ENCODE data around the gene TINCR.
"Not testable (repeated sequence)": the region's sequence is repeated elsewhere in the genome, so short reads cannot be mapped to it uniquely, and the experiment has no call there.

Gene TINCR

GRCh38 chr19:5545051-5545450 is 22.7 kb downstream of the TINCR start:
- TF ChIP-seq CTCF (IDR thresholded peaks at IDR 0.05; ENCODE audit: insufficient read depth, low read length, missing control alignments), result no peak
- ChIA-PET POLR2A (no interaction called here), CTCF (interaction anchor here (0.6 to 1.9 kb wide), 3 partner anchors 9 to 37 kb away, joined by 3 to 5 read pairs (median 3); no protein-coding TSS in a partner anchor)
- no peak for DNase-seq (ENCODE audit: low read depth, low spot score)
- H3K4me3 ChIP-seq (ENCODE audit: low read depth, low read length), result no peak overlapping the region

GRCh38 chr19:5542665-5543064 is 25.1 kb downstream of the TINCR start:
- no peak for TF ChIP-seq CTCF (IDR thresholded peaks at IDR 0.05; ENCODE audit: insufficient read depth, low read length, missing control alignments)
- no peak for DNase-seq (ENCODE audit: low read depth, low spot score)
- ChIA-PET POLR2A (no interaction called here), CTCF (no interaction called here)
- H3K4me3 ChIP-seq (ENCODE audit: low read depth, low read length), result no peak overlapping the region

GRCh38 chr19:5541456-5541855 is 26.3 kb downstream of the TINCR start:
- ChIA-PET CTCF (no interaction called here), POLR2A (no interaction called here)
- no peak overlapping the region for H3K4me3 ChIP-seq (ENCODE audit: low read depth, low read length)
- no peak for TF ChIP-seq CTCF (IDR thresholded peaks at IDR 0.05; ENCODE audit: insufficient read depth, low read length, missing control alignments)
- no peak for DNase-seq (ENCODE audit: low read depth, low spot score)

- TF ChIP-seq CTCF (IDR thresholded peaks at IDR 0.05; ENCODE audit: insufficient read depth, low read length, missing control alignments), result no peak
- no peak for DNase-seq (ENCODE audit: low read depth, low spot score)
- POLR2A ChIA-PET, result no interaction called here
- H3K4me3 ChIP-seq (ENCODE audit: low read depth, low read length), result no peak overlapping the region
- CTCF ChIA-PET, result no interaction called here
Measured at GRCh38 chr19:5540208-5540607, 27.5 kb downstream of the TINCR start.

GRCh38 chr19:5537870-5538269 is 29.9 kb downstream of the TINCR start:
- CTCF ChIA-PET, result interaction anchor here (0.6 to 3.0 kb wide), 2 partner anchors 9 to 10 kb away, joined by 3 to 9 read pairs; no protein-coding TSS in a partner anchor
- POLR2A ChIA-PET, result no interaction called here
- TF ChIP-seq CTCF (IDR thresholded peaks at IDR 0.05; ENCODE audit: insufficient read depth, low read length, missing control alignments), result no peak
- DNase-seq (ENCODE audit: low read depth, low spot score), result no peak
- no peak overlapping the region for H3K4me3 ChIP-seq (ENCODE audit: low read depth, low read length)

GRCh38 chr19:5536982-5537579 is 30.7 kb downstream of the TINCR start:
- H3K4me3 ChIP-seq (ENCODE audit: low read depth, low read length); DNase-seq (ENCODE audit: low read depth, low spot score): not testable (repeated sequence)
- ChIA-PET POLR2A (interaction anchor here (0.6 kb wide), 2 partner anchors 68 to 365 kb away, joined by 3 read pairs; no protein-coding TSS in a partner anchor), CTCF (interaction anchor here (2.2 to 3.0 kb wide), 2 partner anchors 8 to 11 kb away, joined by 5 to 9 read pairs; no protein-coding TSS in a partner anchor)

Data from AG04449 (cell line).